GM23248 (cell line): ENCODE data around the gene MRPS2. TPM values are rescaled to one million over a fixed set of nuclear protein-coding genes. Genes with fewer than 3 reads are reported as not detected.

Experiments used
- DNase-seq: peaks from one replicate; pipeline ENCODE4 v3.0.0-alpha.2; 2015
- H2AFZ ChIP-seq: fragments of 200-600 bp; sonication (generic); 2 replicates; pipeline ENCODE4 v1.6.1; 2016; ENCODE audit warnings: antibody characterized with exemption
- H3F3A ChIP-seq: fragments of 200-600 bp; sonication (generic); 2 replicates; pipeline ENCODE4 v1.6.1; 2016; ENCODE audit warnings: mild to moderate bottlenecking, antibody characterized with exemption, mixed run types; ENCODE audit not compliant: insufficient read depth
- H3K27ac ChIP-seq: fragments of 200-600 bp; sonication (generic); 2 replicates; pipeline ENCODE4 v1.5.1; 2016; ENCODE audit warnings: mild to moderate bottlenecking
- H3K27me3 ChIP-seq: fragments of 200-600 bp; sonication (generic); replicated peaks from 2 replicates; pipeline ENCODE4 v1.6.1; 2016; ENCODE audit warnings: mild to moderate bottlenecking; ENCODE audit not compliant: insufficient read depth
- H3K36me3 ChIP-seq: fragments of 200-600 bp; sonication (generic); 2 replicates; pipeline ENCODE4 v1.6.1; 2016; ENCODE audit warnings: low read depth, mild to moderate bottlenecking
- H3K4me1 ChIP-seq: fragments of 200-600 bp; sonication (generic); 2 replicates; pipeline ENCODE4 v1.6.1; 2016; ENCODE audit warnings: mild to moderate bottlenecking; ENCODE audit not compliant: insufficient read depth
- H3K4me2 ChIP-seq: fragments of 200-600 bp; sonication (generic); one replicate; pipeline ENCODE4 v1.6.1; 2016; ENCODE audit warnings: mild to moderate bottlenecking; ENCODE audit not compliant: unreplicated experiment
- H3K4me3 ChIP-seq: fragments of 200-600 bp; sonication (generic); 2 replicates; pipeline ENCODE4 v1.5.1; 2016; ENCODE audit warnings: mild to moderate bottlenecking
- H3K79me2 ChIP-seq: fragments of 200-600 bp; sonication (generic); 2 replicates; pipeline ENCODE4 v1.6.1; 2016; ENCODE audit warnings: mild to moderate bottlenecking; ENCODE audit not compliant: insufficient read depth
- H3K9ac ChIP-seq: fragments of 200-600 bp; sonication (generic); 2 replicates; pipeline ENCODE4 v1.6.1; 2016; ENCODE audit warnings: mild to moderate bottlenecking
- H3K9me2 ChIP-seq: fragments of 200-600 bp; sonication (generic); 2 replicates; pipeline ENCODE4 v1.6.1; 2016; ENCODE audit warnings: mixed run types, mild to moderate bottlenecking, moderate library complexity; ENCODE audit not compliant: insufficient read depth
- H3K9me3 ChIP-seq: fragments of 200-600 bp; sonication (generic); one replicate; pipeline ENCODE4 v1.6.1; 2017; ENCODE audit warnings: low read depth
- H4K20me1 ChIP-seq: fragments of 200-600 bp; sonication (generic); 2 replicates; pipeline ENCODE4 v1.6.0; 2016; ENCODE audit not compliant: insufficient read depth
- EZH2 ChIP-seq: fragments of 200-600 bp; sonication (generic); IDR thresholded peaks from 2 replicates; pipeline ENCODE4 v1.6.1; 2018; ENCODE audit warnings: antibody characterized with exemption, mild to moderate bottlenecking; ENCODE audit not compliant: insufficient read depth, poor library complexity, severe bottlenecking
- EZH2phosphoT487 ChIP-seq: fragments of 200-600 bp; sonication (generic); IDR thresholded peaks from 2 replicates; pipeline ENCODE4 v1.6.1; 2018; ENCODE audit warnings: antibody characterized with exemption, moderate library complexity, mild to moderate bottlenecking, low read depth; ENCODE audit not compliant: insufficient read depth
- WGBS, 2 experiments: methylation state at CpG; one replicate each; pipeline ENCODE4 v1.1.6; 2015 to 2017; ENCODE audit warnings: low lambda C conversion rate in 2 of 2, low coverage in 1 of 2; ENCODE audit errors: missing lambda C conversion rate in 2 of 2; 5-methylcytosine and 5-hydroxymethylcytosine counted together
- in situ Hi-C: fragments of 300-500 bp; cut with MboI; formaldehyde crosslinking; loops from 2 replicates; pipeline ENCODE4 v1.15.0; 2020
- polyA plus RNA-seq: library from polyadenylated mRNA; unstranded; fragments of >200 nt; fragmentation: Nextera tagmentation; extraction: Ambion mirVana; gene quantifications from 2 replicates; pipeline ENCODE4 v1.2.1, GENCODE V29; 2016
- total RNA-seq: library from RNA; depleted of rRNA; stranded (reverse); fragments of >200 nt; shearing (Covaris generic); gene quantifications from 2 replicates; pipeline ENCODE4 v1.2.3, GENCODE V29; 2014

Gene MRPS2
- total and polyA plus RNA-seq, 2 experiments from 2014 or later = 45.3 to 51.7 TPM

DNA sequence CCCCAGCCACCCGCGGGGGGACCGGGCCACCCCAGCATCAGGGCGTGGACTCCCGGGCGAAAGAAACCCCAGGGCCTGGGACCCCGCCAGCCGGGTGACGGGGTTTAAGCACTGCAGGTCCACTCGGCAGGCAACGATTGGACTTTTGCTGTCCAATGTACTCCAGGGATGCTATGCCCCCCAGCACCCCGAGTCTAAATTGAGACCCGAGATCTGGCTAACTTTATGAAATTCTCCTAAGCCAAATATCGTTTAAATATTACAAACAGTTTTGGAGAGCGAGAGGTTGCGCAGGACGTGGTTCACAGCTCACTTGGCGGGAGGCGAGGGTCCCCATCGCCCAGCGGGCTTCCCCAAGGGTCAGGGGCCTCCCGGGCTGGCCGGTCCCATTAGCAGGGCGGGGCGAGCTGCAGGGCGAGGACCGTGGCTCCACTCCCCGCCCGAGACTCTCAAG, 384 bp upstream of the MRPS2 start:
- peak; percentile 68 for DNase-seq
- H2AFZ ChIP-seq = peak overlapping the region; percentile 96
- WGBS, 2 experiments = 1 to 2% methylated on average over 28 of the region's 29 CpGs
- no peaks in the 10 kb centered on the region for H3K36me3 ChIP-seq
- peaks cover 4% of the 10 kb centered on the region; the same call in 1 of the 2 replicates for H3K4me1 ChIP-seq
- no peaks in the 10 kb centered on the region for H3K27me3 ChIP-seq
- no peaks in the 10 kb centered on the region for H3K9me3 ChIP-seq
- peak overlapping the region; percentile 91 for H3K9ac ChIP-seq
- H3K27ac ChIP-seq = peak overlapping the region; percentile 6; the same call in 1 of the 2 replicates
- peak overlapping the region; percentile 96 for H3K4me3 ChIP-seq
- peaks cover 16% of the 10 kb centered on the region for H3K79me2 ChIP-seq
- no peaks in the 10 kb centered on the region for H3K9me2 ChIP-seq
- H3F3A ChIP-seq = no peaks in the 10 kb centered on the region
- in situ Hi-C loops = no loop called here
- TF ChIP-seq EZH2phosphoT487 (no peak), EZH2 (no peak)
- no peaks in the 10 kb centered on the region for H4K20me1 ChIP-seq
- peak overlapping the region; percentile 92 for H3K4me2 ChIP-seq

DNA sequence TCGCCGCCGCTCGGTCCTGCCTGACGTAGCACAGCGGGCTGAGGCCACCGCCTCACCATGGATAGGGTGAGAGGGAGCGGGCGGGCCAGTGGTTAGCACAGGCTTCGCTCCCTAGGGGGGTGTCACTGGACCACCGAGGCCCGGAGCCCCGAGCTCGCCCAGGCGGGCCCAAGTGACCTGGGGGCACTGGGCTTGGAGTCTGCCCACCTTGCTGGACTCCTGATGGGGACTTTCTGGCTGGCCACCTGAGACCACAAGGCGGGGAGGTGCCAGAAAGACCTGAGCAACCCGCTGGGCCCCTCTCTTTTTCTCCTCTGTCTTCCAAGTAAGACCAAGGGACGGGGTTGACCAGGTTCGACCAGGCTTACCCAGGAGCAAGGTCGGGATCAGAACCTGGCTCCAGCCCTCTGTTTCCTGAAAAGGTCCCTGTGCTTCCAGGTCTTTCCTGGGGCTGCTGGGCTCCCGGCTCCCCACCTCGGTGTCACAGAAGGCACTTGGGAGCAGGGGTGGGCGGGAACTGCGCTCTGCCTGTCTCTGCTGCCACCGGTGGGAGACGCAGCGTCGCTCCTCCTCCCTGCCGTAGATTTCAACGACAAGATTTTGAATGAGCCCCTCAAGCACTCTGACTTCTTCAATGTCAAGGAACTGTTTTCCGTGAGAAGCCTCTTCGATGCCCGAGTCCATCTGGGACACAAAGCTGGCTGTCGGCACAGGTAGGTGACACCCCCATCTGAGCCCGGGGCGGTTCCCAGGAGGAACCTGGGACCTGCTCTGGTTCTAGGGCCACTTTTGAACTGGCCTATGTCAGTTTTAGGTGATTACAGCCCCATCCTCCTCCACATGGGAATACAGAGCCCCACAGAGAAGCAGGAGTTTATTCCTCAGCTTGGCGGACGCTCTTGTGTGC, 1.0 kb downstream of the MRPS2 start:
- in situ Hi-C loops = no loop called here
- H3K4me3 ChIP-seq = peak overlapping the region; percentile 96
- no peaks in the 10 kb centered on the region for H3K9me2 ChIP-seq
- peak overlapping the region; percentile 91 for H3K9ac ChIP-seq
- H4K20me1 ChIP-seq = no peaks in the 10 kb centered on the region
- TF ChIP-seq EZH2phosphoT487 (no peak), EZH2 (no peak)
- no peaks in the 10 kb centered on the region for H3F3A ChIP-seq
- peak overlapping the region; percentile 92 for H3K4me2 ChIP-seq
- H3K27me3 ChIP-seq = no peaks in the 10 kb centered on the region
- H3K9me3 ChIP-seq = no peaks in the 10 kb centered on the region
- peak; percentile 86 for DNase-seq
- H3K4me1 ChIP-seq = peaks cover 4% of the 10 kb centered on the region; the same call in 1 of the 2 replicates
- no peaks in the 10 kb centered on the region for H3K36me3 ChIP-seq
- WGBS, 2 experiments = 30 to 36% methylated on average over 34 to 36 of the region's 38 CpGs
- peaks cover 16% of the 10 kb centered on the region for H3K79me2 ChIP-seq
- H3K27ac ChIP-seq = no peak overlapping the region
- H2AFZ ChIP-seq = peak overlapping the region; percentile 96

DNA sequence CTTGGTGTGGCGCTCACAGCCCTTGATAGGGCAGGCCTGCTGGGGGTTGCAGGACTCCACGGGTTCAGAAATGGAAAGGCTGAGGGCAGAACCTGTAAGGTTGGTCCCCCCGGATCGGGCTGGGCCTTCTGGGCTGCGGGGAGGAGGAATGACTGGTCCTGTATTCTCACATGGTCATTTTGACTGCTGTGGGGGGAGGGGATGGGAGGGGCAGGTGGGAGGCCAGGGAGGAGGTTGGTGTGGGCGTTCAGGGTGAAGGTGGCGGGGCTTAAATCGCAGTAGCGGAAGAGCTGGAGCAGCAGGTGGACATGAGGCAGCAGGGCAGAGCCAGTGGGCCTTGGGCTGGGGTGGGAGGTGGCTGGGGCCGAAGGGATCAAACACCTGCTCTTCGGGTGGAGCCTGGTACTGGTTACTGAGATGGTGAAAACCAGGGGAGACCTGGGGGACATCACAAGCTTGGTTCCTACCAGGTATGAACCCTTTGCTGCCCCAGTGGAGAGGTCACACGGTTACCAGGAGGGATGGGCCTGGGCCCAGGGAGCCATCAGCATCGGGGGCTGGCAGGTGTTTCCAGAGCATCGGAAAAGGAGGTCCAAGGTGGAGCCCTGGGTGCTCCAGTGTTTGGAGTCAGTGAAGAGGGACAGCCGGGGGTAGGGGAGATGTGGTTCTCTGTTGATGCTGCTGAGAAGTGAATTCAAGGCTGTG, 1.8 kb downstream of the MRPS2 start:
- Histone ChIP-seq H2AFZ (no peak overlapping the region), H3K27me3 (no peaks in the 10 kb centered on the region), H3K36me3 (no peaks in the 10 kb centered on the region), H3K27ac (no peak overlapping the region), H3K9ac (peak overlapping the region; percentile 91; the same call in 1 of the 2 replicates), H3K4me1 (peaks cover 4% of the 10 kb centered on the region; the same call in 1 of the 2 replicates), H3K9me3 (no peaks in the 10 kb centered on the region), H3K9me2 (no peaks in the 10 kb centered on the region), H3F3A (no peaks in the 10 kb centered on the region), H3K4me2 (peak overlapping the region; percentile 92), H3K79me2 (peaks cover 16% of the 10 kb centered on the region), H4K20me1 (no peaks in the 10 kb centered on the region), H3K4me3 (peak overlapping the region; percentile 96)
- 84 to 86% methylated on average over 11 to 15 of the region's 15 CpGs for WGBS, 2 experiments
- no peak for TF ChIP-seq EZH2
- no peak for TF ChIP-seq EZH2phosphoT487
- DNase-seq = no peak
- in situ Hi-C loops = no loop called here

DNA sequence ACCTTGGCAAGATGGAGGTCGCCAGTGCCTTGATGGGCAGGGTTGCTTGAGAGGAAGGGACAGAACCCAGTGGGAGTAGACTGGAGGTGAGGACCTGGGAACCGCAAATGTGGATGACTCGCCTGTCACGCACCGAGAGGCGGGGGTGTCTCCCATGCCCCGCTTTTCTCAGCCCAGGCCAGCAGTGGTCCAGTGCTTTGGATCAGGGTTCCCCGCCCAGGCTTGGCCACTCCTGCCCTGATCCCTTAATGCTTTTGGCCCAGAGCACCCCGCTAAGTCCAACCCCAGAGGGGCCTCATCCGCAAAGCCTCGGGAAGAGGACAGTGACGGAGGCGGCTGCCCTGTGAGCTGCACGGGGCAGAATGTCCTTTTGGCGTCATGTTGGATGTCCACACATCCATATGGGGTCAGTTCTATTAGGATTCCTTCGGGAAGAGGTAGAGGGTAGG, 2.4 kb downstream of the MRPS2 start:
- H3F3A ChIP-seq = no peaks in the 10 kb centered on the region
- TF ChIP-seq EZH2 = no peak
- TF ChIP-seq EZH2phosphoT487 = no peak
- H3K27me3 ChIP-seq = no peaks in the 10 kb centered on the region
- H3K9me3 ChIP-seq = no peaks in the 10 kb centered on the region
- H3K4me3 ChIP-seq = no peak overlapping the region
- DNase-seq = no peak
- H3K9ac ChIP-seq = no peak overlapping the region
- H2AFZ ChIP-seq = no peak overlapping the region
- 89 to 90% methylated on average over 16 of the region's 16 CpGs for WGBS, 2 experiments
- H3K27ac ChIP-seq = no peak overlapping the region
- no peak overlapping the region for H3K4me2 ChIP-seq
- H3K4me1 ChIP-seq = peaks cover 4% of the 10 kb centered on the region; the same call in 1 of the 2 replicates
- H3K79me2 ChIP-seq = peaks cover 16% of the 10 kb centered on the region
- no peaks in the 10 kb centered on the region for H3K36me3 ChIP-seq
- no peaks in the 10 kb centered on the region for H3K9me2 ChIP-seq
- in situ Hi-C loops = no loop called here
- no peaks in the 10 kb centered on the region for H4K20me1 ChIP-seq
